HuH-7.5 (cell line): ENCODE data around the gene LRP5.
"Not testable (repeated sequence)": the region's sequence is repeated elsewhere in the genome, so short reads cannot be mapped to it uniquely, and the experiment has no call there.

Source experiments
- DNase-seq: peaks from one replicate; pipeline ENCODE4 v3.0.0; 2011; ENCODE audit warnings: low spot score

LRP5 gene

DNA sequence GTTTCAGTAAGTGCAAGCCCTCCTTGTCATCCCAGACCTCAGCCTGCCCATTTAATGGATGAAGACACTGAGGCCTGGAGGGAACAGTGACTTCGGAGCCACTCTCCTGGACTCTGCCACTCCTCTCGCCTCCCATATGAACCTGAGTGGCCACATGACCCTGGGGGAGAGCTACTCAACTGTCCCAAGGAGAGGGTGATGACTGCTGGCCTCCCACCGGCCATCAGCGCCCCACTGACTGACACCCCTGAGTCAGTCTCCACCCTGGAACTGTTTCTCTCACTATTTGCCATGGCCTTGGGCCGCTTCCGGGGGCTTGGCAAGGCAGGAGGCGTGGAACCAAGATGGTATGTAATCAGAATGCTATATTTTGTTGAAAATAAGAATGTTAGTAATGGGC lies 17.1 kb downstream of the LRP5 start:
- DNase-seq, result no peak

DNA sequence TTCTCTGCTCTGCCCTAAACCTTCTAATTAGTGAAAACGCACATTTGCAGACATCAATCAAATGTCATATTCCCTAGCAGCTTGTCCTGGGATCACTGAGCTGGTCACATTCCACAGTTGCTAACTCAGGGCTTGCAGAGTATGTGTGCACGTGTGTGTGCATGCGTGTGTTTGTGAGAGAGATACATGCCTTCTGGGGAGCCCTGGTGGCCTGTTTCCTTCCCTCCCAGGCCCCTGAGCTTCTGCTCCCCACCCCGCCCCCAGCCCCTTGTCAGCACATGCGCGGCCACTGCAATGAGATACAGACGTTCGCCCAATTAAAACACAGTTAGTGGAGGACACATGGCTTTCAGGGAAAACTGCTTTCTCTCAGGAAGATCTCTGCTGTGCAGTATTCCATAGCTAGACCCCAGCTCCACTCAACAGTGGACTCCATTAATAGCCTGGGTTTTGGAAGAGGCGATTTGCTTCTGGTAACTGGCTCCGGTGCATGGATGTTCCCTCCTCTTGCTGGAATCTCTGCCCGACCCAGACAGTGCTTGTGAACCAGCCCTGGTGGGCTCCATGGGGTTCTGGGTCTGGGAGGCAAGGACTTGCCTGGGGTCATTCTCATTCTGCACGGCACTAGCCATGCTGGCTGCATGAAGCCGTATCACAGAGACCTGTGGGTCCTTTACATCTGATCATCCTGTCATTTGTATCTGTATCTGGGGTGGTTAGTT lies 17.7 kb downstream of the LRP5 start:
- no peak for DNase-seq

DNA sequence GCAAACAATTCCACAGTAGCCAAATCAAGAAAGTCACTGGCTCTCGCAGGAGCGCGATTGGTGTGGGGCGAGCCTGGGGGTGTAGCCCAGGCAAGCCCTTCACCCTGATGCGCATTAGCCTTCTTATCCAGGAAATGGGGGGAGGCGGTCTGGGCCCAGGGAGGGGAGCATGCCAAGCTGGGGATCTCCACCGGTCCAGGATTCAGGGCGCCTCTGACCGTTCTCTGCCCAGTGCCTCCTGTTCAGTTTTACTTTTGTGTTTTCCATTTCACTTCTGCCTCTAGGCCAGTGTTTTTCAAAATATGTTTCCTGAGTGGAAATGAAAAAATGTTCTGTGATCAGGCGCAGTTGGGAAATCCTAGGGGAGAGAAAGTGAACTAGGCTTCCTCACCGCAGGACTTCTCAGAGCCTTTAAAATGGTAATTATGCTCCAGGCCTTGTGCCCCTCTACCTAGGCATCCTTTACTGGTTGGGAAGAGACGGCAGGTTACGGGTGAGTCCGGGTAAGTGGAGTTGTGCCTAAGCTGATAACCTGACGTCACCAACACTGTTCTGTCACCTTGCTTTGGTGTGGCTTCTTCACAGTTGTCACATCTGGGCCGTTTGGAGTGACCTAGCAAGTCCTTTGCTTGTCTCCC lies 18.4 kb downstream of the LRP5 start:
- DNase-seq, result no peak

DNA sequence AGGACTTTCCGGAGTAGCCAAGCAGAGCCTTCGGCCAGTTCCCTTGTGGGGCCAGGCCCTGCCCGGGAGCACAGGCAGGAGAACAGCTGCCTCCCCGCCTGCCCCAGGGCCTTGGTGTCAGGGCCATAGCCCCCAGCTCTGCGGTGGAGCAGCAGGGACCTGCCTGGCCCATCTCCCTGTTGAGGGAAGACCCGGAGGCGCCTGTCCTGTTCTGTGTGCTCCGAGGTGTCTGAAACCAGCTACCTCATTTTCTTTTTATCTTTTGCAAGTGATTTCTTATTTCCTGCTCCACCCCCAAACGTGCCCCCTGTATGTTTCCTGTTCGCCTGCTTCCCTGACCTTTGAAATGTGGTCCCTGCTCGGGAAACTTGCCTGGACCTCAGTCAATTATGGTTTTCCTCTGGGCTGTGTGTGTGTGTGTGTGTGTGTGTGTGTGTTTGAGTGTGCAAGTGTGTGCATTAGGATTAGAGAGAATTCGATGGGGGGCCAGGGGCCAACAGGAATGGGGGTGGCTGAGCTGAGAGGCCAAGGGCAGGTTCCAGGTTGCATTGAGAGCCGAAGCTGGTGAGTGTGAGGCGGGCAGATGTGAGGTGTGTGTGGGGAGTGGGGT lies 19.1 kb downstream of the LRP5 start:
- DNase-seq, result no peak

DNA sequence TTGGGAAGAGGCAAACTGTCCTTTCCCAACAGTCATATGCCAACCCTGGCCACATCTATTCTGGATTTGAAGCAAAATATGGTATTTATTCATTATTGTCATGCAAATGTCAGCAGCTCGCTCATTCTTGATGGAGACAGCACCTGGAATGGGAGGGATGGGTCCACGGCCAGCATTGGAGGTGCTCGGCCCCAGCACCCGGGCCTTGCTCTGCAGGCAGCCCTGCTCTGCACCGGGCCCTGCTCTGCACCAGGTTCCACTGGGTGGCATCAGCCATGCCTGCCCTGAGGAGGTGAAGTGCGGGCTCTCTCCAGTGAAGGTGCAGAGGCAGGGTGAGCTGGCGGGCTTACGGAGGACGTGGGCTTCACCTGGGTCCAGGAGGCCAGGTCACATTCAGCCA lies 19.8 kb downstream of the LRP5 start:
- DNase-seq, result no peak

DNA sequence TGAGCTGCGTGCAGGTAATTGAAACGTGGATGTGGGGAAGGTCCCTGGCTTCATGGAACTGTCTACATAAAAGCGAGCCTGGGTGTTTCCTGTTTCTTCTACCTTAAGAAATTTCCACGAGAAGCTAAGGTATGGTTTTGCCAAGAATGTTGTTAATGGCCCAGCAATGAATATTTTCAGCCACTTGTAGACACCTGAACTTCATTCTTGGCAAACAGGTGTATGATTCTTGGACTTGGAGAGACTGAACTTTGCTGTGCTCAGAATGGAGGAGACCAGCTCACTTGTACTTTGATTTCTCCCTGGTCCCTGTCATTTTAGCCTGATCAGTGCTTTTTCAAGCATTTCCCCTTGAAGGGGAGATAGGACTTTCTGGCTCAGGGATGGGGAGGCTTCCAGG lies 20.8 kb downstream of the LRP5 start:
- DNase-seq, result no peak

DNA sequence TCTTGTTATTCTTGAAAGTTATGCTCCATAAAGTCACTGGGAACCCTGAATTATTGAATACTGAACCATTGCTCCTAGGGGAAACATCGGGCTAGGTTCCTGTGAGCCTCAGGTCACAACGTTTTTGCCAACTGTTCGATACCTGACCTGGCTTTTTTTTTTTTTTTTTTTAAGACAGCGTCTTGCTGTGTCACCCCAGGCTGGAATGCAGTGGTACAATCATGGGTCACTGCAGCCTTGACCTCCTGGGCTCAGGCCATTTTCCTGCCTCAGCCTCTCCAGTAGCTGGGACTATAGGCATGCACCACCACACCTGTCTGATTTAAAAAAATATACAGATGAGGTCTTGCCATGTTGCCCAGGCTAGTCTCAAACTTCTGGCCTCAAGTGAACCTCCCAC lies 22.5 kb downstream of the LRP5 start:
- no peak for DNase-seq

DNA sequence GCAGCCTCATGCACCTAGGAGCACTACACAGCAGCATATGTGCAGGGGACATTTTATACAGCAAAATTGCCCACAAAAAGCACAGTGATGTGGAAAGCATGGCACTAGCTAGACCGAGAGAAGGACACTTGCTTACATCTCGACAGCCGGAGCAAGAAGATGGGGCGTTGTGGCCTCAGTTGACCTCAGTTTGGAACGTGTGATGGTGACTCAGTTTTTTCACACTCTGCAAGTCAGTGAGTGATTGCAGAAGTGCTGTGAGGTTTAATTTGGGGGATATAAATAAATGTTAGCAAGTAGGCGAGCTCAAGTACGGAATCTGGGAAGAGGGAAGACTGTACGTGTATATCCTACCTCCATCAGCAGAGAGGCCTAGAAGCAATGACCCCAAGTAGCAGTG lies 23.3 kb downstream of the LRP5 start:
- DNase-seq, result no peak

DNA sequence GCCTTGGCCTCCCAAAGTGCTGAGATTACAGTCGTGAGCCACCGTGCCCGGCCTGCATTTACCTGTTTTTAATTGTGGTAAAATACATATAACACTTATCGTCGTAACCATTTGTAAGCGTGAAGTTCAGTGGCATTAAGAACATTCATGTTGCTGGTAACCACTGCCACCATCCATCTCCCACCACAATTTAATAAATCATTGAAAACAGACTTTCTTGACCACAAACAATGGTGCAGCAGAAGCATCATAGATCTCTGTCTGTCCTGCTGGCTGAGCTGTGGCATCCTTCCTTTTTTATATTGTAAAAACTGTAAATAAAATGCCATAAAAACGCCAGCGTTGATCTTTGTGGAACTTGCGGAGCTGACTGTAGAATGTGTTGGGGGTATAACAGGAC lies 24.3 kb downstream of the LRP5 start:
- no peak for DNase-seq

DNA sequence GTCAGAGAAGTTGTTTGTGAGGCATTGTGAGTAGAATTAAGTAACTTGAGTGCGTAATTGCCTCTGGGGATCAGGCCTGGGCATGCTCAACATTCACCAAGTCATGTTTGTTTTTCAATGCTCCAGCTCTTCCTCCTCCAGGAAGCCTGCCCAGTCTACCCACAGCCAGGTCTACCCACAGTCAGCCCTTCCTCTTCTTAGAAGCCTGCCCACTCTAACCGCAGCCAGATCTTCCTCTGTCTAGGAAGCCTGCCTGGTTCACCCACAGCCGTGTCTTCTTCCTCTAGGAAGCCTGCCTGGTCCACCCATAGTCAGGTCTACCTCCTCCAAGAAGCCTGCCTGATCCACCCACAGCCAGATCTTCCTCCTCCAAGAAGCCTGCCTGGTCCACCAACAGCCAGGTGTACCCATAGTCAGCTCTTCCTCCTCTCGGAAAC lies 25.0 kb downstream of the LRP5 start:
- DNase-seq, result no peak

DNA sequence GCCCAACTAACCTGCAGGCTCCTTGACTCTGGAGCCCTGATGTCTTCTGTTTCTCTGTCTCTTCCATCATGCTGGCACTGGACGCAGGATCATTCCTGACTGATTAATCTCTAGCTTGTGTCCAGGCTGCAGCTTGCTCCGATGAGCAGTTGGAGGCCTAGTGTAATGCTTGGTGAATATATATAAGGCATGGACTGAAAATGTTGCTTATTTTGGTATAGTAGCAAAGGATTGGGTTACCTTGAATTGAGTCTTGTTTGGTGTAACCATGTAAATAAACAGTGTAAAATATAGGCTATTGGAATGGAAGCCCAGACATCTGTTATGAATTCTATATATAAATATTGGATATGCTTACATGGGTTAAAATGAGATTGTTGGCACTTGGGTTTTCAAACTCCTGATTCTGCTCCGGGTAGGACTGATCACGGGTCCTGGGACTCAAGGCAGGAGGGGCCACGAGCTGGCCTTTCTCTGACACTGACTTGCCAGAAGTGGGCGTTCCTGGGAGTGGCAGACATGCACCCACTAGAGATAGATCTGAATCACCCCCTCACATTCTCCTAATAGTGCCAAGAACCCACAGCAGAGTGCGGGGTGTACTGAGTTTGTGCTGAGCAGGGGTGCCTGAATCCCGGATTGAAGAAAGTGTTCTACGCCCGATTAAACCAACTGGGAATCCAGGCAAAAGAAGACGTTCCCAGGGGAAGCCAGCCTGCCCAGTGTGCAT lies 25.8 kb downstream of the LRP5 start:
- DNase-seq, result no peak

DNA sequence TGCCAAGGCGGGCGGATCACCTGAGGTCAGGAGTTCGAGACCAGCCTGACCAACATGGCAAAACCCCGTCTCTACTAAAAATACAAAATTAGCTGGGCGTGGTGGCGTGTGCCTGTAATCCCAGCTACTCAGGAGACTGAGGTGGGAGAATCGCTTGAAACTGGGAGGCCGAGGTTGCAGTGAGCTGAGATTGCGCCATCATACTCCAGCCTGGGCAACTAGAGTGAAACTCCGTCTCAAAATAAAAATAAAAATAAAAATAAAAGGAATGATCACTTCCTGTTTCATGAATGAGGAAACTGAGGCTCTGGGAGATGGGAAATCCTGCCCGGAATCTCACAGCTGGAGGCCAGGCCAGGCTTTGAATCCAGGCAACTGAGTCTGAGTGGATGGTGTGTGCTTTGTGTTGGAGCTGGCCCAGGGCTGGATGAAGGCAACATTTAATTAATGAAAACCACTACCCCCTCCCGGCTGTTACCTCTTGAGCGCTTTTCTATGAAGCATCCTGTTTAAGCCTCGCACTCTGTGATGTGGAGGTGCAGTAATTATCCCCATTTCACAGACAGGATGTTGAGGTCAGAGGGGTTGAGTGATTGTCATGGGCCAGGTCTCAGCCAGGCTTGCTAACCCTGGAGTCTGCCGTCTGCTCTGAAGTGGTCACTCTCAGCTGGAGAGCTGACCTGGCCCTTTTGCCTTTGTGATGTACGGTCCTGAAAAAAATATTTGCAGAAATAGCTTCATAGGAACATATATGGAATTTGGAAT lies 27.8 kb downstream of the LRP5 start:
- no peak for DNase-seq

DNA sequence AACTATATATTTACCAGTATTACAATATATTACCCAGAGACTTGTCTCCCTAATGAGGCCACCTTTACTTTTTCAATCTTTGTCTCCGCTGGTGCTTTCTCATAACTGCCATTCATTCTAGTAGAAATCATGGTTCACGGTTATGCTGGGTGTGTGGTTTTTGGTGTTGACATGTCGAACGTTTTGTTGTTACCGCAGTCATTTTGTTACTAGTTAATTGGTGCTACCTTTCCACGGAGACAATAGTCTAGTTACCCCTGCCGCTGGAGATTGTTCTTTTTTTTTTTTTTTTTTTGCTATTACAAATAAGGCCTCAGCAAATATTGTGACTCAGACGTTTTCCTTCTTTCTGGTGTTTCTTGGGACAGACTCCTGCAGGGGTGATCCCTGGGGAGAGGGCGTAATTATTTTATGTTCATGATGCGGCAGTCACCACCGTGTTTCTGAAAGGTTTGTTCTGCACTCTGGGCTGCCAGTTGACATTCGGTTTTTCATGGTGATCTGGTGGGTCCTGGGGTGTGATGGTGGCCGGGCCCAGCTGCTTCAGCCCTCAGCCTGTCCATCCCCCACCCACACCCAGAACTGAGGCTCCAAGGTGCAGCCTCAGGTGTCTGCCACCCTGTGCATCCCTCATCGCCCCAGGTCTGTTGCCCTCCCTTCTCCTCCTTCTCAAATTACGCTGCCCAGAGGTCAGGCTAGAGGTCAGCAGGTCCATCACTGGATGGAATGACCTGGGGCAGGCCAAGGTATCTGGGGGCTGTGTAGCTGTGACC lies 28.6 kb downstream of the LRP5 start:
- DNase-seq, result no peak

DNA sequence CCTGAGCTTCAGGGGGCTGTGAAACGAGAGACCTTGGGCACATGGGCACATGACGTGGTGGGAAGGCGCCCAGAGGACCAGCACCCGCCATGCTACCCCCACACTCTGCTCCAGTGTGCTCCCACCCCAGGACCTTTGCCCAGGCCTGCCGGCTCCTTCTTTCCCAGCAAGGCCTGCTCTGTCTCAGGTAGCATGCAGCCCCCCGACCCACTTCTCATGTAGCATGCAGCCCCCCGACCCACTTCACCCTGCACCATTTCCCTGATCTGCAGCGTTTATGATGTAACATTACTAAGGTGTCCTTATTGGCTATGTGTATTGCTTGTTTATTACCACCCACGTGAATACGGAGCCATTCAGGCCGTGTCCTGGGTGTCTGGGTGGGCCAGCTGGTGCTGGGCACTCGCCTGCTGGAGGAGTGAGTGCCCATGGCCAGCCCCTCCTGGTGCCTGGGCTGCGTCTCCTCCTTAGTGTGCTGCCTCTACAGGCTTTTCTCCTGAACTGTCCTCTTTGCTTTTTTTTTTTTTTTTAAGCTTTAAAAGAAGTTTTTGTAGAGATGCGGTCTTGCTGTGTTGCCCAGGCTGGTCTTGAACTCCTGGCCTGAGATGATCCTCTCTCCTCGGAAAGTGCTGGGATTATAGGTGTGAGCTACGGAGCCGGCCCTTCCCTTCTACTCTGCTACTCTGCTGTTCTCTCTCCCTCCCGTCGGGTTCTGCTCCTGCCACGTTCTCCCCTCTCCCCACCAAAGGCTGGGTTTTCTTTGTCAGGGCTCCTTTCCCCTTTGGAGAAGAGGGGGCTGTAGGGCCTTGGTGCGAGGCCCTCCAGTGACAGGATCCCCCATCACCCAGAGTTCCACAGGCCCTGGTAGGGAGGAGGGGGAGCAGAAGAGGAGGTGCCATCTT lies 29.4 kb downstream of the LRP5 start:
- DNase-seq, result no peak

DNA sequence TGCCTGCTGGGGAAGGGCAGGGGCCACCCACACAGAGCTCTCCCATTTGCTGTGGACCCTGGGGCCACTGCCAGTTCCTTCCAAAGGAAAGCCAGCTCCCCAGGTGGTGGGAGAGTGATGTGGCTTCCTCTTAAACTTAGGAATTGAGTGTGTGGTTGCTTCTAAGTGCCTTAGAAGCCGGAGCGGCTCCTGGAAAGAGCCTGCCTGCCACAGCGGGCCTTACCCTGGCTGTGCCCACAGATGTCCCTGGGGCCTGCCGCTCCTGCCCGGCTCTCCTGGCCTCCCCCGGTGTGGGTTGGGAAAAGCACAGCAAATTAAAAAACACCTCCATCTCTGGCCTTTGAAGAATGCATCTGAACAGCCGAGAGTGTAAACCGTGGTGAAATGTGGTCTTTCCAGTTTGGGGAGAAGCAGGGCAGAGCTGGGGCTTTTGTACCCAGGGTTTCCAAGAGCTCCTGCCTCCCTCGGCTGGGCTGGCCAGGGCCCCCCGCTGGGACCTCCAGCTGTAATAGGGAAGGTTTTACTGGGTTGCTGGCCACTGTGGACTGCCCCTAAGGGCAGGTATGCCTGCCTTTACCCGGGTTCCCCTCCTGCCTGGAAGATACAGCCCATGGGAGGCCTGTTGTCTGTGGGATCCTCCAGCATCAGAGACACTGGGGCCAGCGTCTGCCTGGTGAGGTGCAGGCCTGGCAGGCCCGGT lies 30.2 kb downstream of the LRP5 start:
- no peak for DNase-seq

DNA sequence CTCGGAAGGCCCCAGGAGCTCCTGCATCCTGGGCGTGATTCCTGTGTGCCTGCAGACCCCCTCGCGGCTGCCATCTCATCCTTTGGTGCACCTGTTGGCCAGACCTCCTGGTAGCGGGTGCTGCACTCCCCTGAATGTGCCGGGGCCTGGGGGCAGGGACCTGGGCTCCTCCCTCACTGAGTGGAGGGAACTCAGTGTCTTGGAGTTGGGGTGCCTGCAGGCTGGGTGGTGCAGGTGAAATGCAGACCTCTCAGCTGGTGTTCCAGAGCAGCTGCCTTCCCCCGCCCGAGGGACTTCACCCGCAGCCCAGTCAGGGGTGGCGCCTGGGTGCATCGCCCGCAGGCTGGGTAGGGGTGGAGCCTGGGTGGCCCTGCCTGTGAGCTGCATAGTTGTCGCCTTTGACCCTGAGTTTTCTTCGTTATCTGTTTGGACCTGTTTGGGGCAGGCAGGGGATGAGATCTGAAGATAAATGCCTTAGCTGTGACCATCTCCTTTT lies 31.4 kb downstream of the LRP5 start:
- DNase-seq, result no peak

DNA sequence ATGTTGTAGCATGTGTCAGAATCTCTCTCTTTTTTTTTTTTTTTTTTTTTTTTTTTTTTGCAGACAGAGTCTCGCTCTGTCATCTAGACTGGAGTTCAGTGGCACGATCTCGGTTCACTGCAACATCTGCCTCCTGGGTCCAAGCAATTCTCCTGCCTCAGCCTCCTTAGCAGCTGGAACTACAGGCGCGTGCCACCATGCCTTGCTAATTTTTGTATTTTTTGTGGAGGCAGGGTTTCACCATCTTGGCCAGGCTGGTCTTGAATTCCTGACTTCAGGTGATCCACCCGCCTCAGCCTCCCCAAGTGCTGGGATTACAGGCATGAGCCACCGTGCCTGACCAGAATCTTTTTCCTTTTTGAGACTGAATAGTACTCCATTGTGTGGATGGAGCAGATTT lies 32.4 kb downstream of the LRP5 start:
- DNase-seq, result not testable (repeated sequence)

DNA sequence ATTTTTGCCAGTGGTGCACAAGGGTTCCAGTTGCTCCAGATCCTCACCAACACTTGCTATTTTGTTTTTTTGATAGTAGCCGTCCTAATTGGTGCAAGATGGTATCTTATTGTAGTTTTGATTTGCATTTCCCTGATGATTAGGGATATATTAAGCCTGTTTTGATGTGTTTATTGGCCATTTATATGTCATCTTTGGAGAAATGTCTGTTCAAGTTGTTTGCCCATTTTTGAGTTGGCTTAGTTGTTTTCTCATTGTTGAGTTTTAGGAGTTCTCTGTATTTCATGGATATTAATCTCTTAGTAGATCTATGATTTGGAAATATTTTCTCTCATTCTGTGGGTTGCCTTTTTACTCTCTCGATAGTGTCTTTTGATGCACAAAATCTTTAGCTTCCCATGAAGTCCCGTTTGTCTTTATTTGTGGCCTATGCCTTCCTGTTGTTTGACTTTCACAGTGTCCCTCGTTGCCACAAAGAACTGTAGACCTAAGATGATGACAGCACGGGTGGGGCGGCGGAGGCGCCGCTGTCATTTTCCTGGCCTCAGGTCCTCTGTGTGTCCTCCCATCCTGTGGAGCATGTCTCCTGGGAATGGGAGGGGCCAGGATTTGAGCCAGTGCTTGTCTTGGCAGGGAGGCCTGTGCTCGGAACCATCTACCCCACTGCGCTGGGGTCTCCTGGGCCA lies 33.5 kb downstream of the LRP5 start:
- DNase-seq, result no peak

DNA sequence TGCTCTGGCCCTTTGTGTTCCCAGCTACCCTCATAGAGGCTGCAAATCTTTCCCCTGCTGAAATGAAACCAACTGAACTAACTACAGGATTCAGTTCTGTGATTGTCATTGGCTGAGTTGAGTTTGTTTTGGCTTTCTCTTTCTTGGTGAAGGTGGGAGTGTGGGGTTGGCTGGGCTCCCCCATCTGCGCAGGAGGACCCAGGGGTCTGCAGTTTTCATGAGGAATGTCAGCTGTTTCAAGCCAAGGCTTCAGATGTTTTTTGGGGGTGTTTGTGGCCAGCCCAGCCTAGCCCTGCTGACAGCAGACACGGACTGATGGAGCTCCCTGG lies 34.0 kb downstream of the LRP5 start:
- DNase-seq, result no peak
